DMS153 treated with DMSO at 0.1 percent for 48 hours (cell line): Measurements from ENCODE around the gene PDLIM1.
A peak's percentile ranks its signal among the peaks of the same experiment; 100 is the strongest.
"Not testable (repeated sequence)": the region's sequence is repeated elsewhere in the genome, so short reads cannot be mapped to it uniquely, and the experiment has no call there.

Source experiments
- DNase-seq: peaks from one replicate; lab custom pipeline; 2025; ENCODE audit not compliant: unreplicated experiment; lab: John Stamatoyannopoulos, UW

PDLIM1 gene

GRCh38 chr10:95214369-95214768, 76.4 kb downstream of the PDLIM1 start:
- peak; percentile 55 for DNase-seq

GRCh38 chr10:95211606-95212279, 79.1 kb downstream of the PDLIM1 start:
- DNase-seq = no peak

- no peak for DNase-seq
Measured at GRCh38 chr10:95209509-95210127, 81.2 kb downstream of the PDLIM1 start.

GRCh38 chr10:95208702-95209391, 82.0 kb downstream of the PDLIM1 start:
- no peak for DNase-seq

GRCh38 chr10:95202865-95203264, 87.9 kb downstream of the PDLIM1 start:
- DNase-seq = not testable (repeated sequence)

- no peak for DNase-seq
Measured at GRCh38 chr10:95201736-95202135, 89.1 kb downstream of the PDLIM1 start.

- no peak for DNase-seq
Measured at GRCh38 chr10:95196046-95196445, 94.8 kb downstream of the PDLIM1 start.

- no peak for DNase-seq
Measured at GRCh38 chr10:95193944-95194343, 96.9 kb downstream of the PDLIM1 start, which contains the start of gene ACSM6. Gene ACSM6 (plus strand): TSS chr10:95194238. CDS start chr10:95194486, 248 bp downstream.

GRCh38 chr10:95188593-95188992, 102.2 kb downstream of the PDLIM1 start:
- DNase-seq = no peak

- no peak for DNase-seq
Measured at GRCh38 chr10:95187617-95188016, 103.2 kb downstream of the PDLIM1 start.
